Lung microvascular endothelial cell (primary cell): ENCODE measurements around the gene ARID1B. TPM values are rescaled to one million over a fixed set of nuclear protein-coding genes. Genes with fewer than 3 reads are reported as not detected.
A peak's percentile ranks its signal among the peaks of the same experiment; 100 is the strongest.

ENCODE experiments used
- DNase-seq, 2 donors: peaks; one replicate each; pipeline versions ENCODE4 v3.0.0 to v3.0.0-alpha.2; 2010; ENCODE audit warnings: low read depth in 2 of 2
- total RNA-seq: library from RNA; depleted of rRNA; stranded (reverse); fragments of >200 nt; gene quantifications from 2 replicates; pipeline ENCODE4 v1.2.1, GENCODE V29; 2014

Gene ARID1B
- 22.7 and 33.1 TPM in 2 replicates for total RNA-seq

DNA sequence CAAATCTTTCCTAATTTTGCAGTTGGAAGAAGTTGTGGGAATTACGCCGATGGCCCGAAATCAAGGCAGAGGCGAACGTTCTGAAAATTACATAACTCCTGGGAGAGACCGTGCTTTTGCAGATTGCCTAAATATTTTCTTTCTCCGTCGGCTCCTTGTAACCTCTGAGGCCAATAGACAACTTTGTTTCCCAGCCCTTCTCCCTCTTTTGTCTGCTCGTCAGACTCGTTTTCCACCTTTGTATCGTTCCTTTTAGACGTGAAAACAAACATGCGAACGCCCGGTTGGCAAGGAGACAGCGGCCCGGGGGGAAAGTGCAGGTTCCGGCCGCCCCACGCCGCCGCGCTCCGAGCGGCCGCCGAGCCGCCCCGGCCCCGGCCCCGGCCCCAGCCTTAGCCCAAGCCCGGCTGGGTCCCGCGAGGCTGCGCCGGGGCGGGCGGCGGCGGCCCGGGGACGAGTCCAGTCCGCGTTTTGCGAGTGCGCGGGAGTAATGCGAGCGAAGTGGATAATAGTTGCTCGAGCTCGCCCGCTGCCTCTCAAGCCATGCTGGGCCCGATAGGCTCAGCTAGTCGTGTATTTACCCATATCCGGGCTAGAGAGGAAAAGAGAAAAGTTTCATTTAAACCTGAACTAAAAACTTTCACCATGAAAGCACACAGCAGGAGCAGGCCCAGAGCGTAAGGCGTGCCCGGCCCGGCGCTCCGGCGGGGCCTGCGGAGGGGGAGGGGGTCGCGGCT, at the start of gene ARID1B:
Gene ARID1B, plus strand, starts transcription at position 539 of the 737 bp plus-strand sequence. CDS start 303 bp downstream, outside the sequence.
- DNase-seq: peak; percentile 87 to 88

- DNase-seq: no peak
These were observed 49.3 kb upstream of the ARID1B start for GRCh38 chr6:156727715-156728385.

DNA sequence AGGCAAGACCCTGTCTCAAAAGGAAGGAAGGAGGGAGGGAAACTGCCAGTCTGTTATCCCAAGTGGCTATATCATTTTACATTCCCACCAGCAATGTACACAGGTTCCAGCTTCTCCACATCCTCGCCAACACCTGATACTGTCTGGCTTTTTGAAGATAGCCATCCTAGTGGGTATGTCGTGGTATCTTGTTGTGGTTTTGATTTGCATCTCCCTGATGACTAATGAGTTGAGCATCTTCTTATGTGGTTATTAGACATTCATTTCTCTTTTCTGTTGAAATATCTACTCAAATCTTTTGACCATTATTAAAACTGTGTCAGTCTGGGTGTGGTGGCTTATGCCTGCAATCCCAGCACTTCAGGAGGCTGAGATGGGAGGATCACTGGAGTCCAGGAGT, 47.9 kb upstream of the ARID1B start:
- DNase-seq: no peak

DNA sequence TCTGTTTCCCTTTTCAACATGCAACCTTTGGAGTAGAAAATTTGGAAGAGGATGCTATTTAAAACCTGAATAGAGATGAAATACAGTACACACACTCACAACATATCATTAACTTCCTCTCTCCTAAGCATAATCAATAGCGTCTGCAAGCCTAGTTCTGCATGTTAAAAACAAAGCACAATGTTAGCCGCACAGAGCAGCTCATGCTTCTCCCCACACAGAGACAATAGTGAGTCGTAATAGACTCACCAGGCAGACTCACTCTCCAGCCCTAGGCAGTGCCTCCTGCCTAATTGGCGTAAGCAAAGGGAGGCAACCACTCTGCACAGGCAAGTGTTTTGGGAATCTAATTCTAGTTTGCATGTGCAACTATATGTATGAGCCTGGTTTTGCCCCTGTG, 45.8 kb upstream of the ARID1B start:
- DNase-seq: peak in 1 of 2 donors; percentile 39

DNA sequence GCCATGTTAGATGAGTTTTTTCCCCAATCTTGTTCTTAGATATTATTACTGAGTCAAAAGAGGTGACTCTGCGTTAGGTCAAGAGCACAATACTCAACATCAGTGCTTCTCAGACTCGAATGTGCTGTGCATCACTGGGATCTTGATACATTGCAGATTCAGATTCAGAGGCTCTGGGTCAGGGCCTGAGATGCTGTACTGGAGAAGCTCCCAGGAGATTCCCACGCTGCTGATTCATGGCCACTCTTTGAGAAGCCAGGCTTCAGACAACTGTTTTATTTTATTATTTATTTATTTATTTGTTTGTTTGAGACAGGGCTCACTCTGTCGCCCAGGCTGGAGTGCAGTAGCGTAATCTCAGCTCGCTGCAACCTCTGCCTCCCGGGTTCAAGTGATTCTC, 41.4 kb upstream of the ARID1B start:
- no peak for DNase-seq

GRCh38 chr6:156740604-156741003, 36.6 kb upstream of the ARID1B start:
- DNase-seq: no peak

- DNase-seq: no peak
These were observed 35.7 kb upstream of the ARID1B start for GRCh38 chr6:156741287-156742073.

DNA sequence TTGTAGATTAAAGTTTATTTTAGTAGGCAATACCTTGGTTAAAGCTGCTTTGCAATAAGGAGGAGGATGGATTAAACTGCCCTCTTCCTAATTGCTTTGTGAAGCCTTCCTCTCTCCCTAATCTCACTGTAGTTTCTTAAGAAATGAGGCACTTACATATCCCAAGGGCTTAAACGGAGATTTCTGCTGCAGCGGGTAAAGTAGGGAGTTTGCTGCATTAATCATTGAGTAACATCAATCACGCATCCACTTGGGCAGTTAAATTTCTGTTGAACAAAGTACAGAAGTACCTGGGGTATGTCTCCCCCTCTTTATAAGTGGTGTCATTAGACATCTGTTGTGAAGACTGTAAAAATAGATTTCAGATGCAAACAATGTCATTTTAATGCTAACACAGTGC, 29.5 kb upstream of the ARID1B start:
- DNase-seq: no peak

- DNase-seq: no peak
These were observed 28.7 kb upstream of the ARID1B start for GRCh38 chr6:156748504-156748903.

DNA sequence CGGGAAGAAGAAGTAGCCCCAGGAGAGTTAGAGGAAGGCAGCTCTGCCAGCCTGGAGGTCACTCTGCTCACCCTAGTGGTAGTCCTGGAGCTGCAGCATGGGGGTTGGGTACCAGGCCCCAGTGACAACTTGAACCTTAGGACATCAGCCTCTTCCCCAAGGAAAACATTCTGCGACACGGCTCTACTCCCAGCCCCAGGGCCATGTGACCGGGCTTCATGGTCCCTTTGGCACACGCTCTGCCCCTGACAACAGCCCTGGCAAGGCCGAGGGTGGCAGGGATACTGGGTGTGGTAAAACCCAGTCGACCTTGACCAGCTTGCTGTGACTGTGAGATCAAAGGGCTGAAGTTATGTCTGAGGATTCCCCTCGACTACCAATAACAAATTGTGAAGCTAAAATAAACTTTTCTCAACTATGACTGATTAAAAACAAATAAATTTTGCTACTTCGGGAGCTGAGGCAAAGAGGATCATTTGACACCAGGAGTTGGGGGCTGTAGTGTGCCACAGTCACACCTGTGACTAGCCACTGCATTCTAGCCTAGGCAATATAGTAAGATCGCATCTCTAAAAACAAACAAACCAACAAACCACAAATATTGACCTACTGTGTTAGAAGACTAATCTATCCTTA, 24.4 kb upstream of the ARID1B start:
- DNase-seq: no peak

GRCh38 chr6:156756630-156757610, 20.3 kb upstream of the ARID1B start:
- DNase-seq: no peak

GRCh38 chr6:156757849-156758248, 19.3 kb upstream of the ARID1B start:
- DNase-seq: no peak

DNA sequence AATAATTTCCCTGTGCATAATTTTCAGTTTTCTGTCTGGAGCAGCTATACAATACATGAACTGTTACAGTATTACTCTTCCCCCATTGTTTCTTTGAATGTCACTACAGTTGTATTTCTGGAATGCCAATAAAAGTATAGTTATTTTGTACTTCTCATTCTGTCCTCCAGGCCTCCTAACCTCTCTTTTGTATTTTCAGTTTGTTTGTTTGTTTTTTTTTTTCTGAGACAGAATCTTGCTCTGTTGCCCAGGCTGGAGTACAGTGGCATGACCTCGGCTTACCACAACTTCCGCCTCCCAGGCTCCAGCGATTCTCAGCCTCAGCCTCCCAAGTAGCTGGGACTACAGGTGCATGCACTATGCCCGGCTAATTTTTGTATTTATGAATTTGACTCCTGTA, 16.8 kb upstream of the ARID1B start:
- DNase-seq: no peak

DNA sequence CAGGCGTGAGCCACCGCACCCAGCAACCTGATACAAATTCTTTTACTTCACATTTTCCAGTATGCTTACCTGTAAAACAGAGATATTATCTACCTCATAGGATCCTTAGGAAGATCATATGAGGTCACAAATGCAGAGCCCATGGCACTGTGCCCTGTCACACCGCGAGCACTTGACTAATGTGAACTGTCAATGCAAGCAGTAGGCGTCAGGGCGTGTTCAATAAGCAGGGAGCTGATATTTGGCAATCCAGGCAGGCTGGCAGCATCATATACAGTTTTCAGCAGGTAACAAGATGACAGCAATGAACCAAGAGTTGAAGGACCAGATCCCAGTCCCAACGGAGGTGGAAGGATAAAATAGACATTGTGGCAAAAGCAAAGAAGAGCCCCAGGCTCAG, 14.6 kb upstream of the ARID1B start:
- DNase-seq: no peak

- DNase-seq: no peak
These were observed 12.1 kb upstream of the ARID1B start for GRCh38 chr6:156765117-156765516.

DNA sequence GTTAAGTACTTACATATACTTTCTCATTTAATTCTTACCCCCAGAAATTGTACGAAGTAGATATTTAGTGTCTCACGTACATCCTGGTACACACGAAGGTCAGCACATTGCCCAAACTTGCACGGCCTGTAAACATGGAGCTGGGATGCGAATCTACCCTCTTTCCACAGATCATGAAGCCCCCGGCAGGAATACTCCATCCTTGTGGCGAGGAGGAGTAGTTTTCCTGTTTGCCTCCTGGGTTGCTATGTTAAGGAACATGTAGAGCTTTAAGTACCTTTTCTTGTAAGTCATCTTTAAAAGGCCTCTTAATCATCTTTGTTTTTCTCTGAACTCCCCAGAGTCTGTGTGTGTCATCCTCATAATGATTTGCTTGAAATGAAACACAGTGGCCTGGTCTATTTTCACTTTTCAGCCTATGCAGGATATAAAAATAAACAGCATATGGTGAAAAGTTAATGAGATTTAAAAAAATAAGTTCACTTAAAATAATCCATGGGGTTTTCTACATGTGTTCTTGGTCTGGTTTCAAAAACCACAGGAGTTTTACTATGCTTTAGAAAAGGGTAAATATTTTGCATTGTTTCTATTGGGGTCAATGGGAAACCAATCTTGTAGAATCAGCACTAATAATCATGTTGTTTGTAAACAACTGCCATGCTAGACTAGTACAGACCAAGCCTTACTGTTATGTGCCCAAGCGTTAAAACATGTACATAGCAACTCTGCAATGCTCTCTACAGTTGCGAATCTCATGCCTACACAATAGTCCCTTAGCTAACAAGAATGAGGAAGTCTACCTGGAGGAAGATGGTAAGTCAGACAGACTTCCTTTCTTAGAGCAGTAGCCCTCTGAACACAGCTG, 9.3 kb upstream of the ARID1B start:
- DNase-seq: no peak

- DNase-seq: no peak
These were observed 6.1 kb upstream of the ARID1B start for GRCh38 chr6:156771047-156771446.

GRCh38 chr6:156771761-156772160, 5.4 kb upstream of the ARID1B start:
- no peak for DNase-seq

GRCh38 chr6:156773476-156773875, 3.7 kb upstream of the ARID1B start:
- DNase-seq: no peak
